Ureter (tissue), 1 donor: Measurements from ENCODE around the gene TRIM31. TPM values are rescaled to one million over a fixed set of nuclear protein-coding genes. Genes with fewer than 3 reads are reported as not detected.

Source experiments
- DNase-seq: peaks from one replicate; pipeline ENCODE4 v3.0.0-alpha.2; 2020; ENCODE audit warnings: low spot score
- total RNA-seq: library from RNA; stranded (reverse); gene quantifications from one replicate; pipeline ENCODE4 v1.2.4, GENCODE V29; 2023
- donor health status: DM: yes; HTN: yes; CAD: no.

The TRIM31 gene
- total RNA-seq: 0.78 TPM

- no peak for DNase-seq
Observed at GRCh38 chr6:30113003-30113759, at the start of gene TRIM31. Gene TRIM31, minus strand, starts transcription at chr6:30113090. Its CDS starts 285 bp downstream, at chr6:30112805.

- no peak for DNase-seq
Observed at GRCh38 chr6:30162265-30163089, 49.6 kb upstream of the TRIM31 start.

- DNase-seq: no peak
Observed at GRCh38 chr6:30160785-30161531, 48.1 kb upstream of the TRIM31 start, which contains the start of gene TRIM10. Gene TRIM10, minus strand, starts transcription at chr6:30161211. Its CDS starts 353 bp downstream, at chr6:30160858.

- DNase-seq: no peak
Observed at GRCh38 chr6:30160008-30160784, 47.3 kb upstream of the TRIM31 start.

GRCh38 chr6:30158475-30159040 is 45.7 kb upstream of the TRIM31 start:
- no peak for DNase-seq

GRCh38 chr6:30157999-30158398 is 45.1 kb upstream of the TRIM31 start:
- DNase-seq: no peak

- DNase-seq: no peak
Observed at GRCh38 chr6:30157581-30157980, 44.7 kb upstream of the TRIM31 start.

GRCh38 chr6:30156774-30157173 is 43.9 kb upstream of the TRIM31 start:
- no peak for DNase-seq

- DNase-seq: no peak
Observed at GRCh38 chr6:30156262-30156599, 43.3 kb upstream of the TRIM31 start.

- no peak for DNase-seq
Observed at GRCh38 chr6:30155520-30156261, 42.8 kb upstream of the TRIM31 start.

GRCh38 chr6:30154709-30155519 is 42.0 kb upstream of the TRIM31 start:
- no peak for DNase-seq

- no peak for DNase-seq
Observed at GRCh38 chr6:30154061-30154460, 41.2 kb upstream of the TRIM31 start.

- no peak for DNase-seq
Observed at GRCh38 chr6:30152910-30153610, 40.2 kb upstream of the TRIM31 start.

- DNase-seq: no peak
Observed at GRCh38 chr6:30152016-30152673, 39.3 kb upstream of the TRIM31 start.

- DNase-seq: no peak
Observed at GRCh38 chr6:30151580-30151979, 38.7 kb upstream of the TRIM31 start.

GRCh38 chr6:30150671-30151395 is 37.9 kb upstream of the TRIM31 start:
- DNase-seq: no peak

- DNase-seq: no peak
Observed at GRCh38 chr6:30149858-30150550, 37.1 kb upstream of the TRIM31 start.
